ENCODE results near the gene CADPS2. TPM values are rescaled to one million over a fixed set of nuclear protein-coding genes. Genes with fewer than 3 reads are reported as not detected.

Gene CADPS2
- total RNA-seq, 2 donors from 2014 or later = not detected

DNA sequence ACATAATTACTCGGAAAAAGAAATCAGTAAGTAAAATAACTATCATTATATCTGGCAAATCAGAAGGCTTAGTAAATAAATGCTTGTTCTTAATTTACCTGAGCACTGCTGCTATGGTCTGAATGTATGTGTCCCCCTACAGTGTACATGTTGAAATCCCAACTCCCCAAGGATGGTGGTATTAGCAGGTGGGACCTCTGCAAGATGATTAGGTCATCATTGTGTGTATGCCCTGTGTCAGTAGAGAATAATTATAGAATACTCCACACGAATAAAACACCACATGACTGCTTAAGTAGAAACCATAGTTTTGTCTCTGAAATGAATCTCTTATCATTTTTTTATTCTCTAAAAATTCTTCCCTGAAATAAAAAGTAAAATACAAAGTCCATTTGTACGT lies 289.0 kb downstream of the CADPS2 start:
- H3K27me3 Mint-ChIP-seq = no peaks in the 10 kb centered on the region
- ATAC-seq = no peak
- no peak overlapping the region for H3K4me3 Mint-ChIP-seq
- no peaks in the 10 kb centered on the region for H3K36me3 Mint-ChIP-seq
- no peaks in the 10 kb centered on the region for H3K4me1 Mint-ChIP-seq (ENCODE audit: low read depth in 2 of 2)
- H3K27ac Mint-ChIP-seq = no peak overlapping the region
- peaks cover 14% of the 10 kb centered on the region for H3K9me3 Mint-ChIP-seq
- no peak for DNase-seq (ENCODE audit: low spot score)

DNA sequence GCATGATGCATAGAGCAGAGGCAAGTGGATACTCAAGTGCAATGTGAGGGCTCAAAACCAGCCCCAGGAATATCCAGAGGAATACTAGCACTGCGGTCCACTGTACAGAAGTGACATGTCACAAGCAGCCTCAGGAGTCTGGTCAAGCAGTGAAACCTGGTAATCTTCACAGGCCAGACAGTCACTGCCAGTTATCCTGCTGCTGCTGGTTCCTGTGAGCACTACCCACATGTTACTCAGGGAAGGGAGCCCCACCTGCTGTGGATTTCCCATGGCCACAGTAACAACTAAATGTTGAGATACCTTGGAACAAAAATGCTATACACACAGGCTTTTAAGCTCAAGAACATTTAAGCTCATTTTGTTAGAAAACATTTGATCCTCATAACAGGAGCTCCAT lies 290.4 kb downstream of the CADPS2 start:
- Mint-ChIP-seq H3K4me1 (ENCODE audit: low read depth in 2 of 2) (no peaks in the 10 kb centered on the region), H3K9me3 (peaks cover 14% of the 10 kb centered on the region), H3K27ac (no peak overlapping the region), H3K4me3 (no peak overlapping the region), H3K27me3 (no peaks in the 10 kb centered on the region), H3K36me3 (no peaks in the 10 kb centered on the region)
- ATAC-seq (no peak), DNase-seq (ENCODE audit: low spot score) (no peak)

DNA sequence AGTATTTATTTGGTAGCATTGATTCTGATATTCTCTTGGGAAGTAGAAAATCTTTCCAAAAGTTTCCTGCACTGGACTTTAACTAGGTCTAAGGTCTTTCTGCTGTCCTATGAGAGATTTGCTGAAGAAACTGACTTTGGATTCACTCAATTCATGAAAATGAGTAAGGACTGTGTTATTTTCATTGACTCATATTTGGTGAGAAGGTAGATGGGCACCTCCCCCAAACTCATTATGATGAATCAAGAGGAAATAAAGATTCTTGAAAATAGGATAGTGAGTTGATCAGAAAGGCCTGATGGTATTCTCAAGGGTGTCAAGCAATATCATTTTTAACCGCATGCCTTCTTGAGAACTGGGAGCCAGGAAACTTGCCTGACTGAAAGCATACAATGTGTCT lies 297.6 kb downstream of the CADPS2 start:
- Mint-ChIP-seq H3K36me3 (no peaks in the 10 kb centered on the region), H3K27me3 (no peaks in the 10 kb centered on the region), H3K27ac (no peak overlapping the region), H3K9me3 (peaks cover 6% of the 10 kb centered on the region), H3K4me1 (ENCODE audit: low read depth in 2 of 2) (no peaks in the 10 kb centered on the region), H3K4me3 (no peak overlapping the region)
- DNase-seq (ENCODE audit: low spot score) (no peak), ATAC-seq (no peak)

DNA sequence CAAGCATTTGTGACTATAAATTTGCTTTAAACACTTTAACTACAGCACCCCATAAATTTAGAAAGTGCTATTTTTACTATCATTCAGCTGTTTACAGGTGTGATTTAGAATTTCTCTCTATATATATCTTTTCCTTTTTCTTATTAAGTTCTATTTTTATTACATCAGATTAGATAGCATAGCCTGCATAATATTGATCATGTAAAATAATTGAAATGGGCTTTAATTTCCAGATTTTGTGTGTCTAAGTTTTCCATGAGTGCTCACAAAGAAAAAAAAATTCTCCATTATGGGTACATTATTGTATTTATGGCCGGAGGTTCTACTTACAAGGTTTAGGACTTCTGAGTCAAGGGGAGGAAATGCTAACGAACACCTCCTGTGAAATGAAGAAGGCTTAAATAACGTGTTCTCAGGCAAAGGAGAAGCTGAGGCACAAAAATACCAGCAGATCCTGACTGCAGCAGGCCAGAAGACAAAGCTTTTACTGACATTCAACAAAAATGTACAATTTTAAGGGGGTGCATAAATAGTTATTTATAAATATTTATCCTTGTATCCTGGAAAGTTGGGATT lies 301.5 kb downstream of the CADPS2 start:
- H3K36me3 Mint-ChIP-seq = no peaks in the 10 kb centered on the region
- DNase-seq (ENCODE audit: low spot score) = no peak
- no peak overlapping the region for H3K27ac Mint-ChIP-seq
- H3K9me3 Mint-ChIP-seq = peaks cover 3% of the 10 kb centered on the region
- H3K27me3 Mint-ChIP-seq = no peaks in the 10 kb centered on the region
- no peak for ATAC-seq
- H3K4me3 Mint-ChIP-seq = no peak overlapping the region
- no peaks in the 10 kb centered on the region for H3K4me1 Mint-ChIP-seq (ENCODE audit: low read depth in 2 of 2)

DNA sequence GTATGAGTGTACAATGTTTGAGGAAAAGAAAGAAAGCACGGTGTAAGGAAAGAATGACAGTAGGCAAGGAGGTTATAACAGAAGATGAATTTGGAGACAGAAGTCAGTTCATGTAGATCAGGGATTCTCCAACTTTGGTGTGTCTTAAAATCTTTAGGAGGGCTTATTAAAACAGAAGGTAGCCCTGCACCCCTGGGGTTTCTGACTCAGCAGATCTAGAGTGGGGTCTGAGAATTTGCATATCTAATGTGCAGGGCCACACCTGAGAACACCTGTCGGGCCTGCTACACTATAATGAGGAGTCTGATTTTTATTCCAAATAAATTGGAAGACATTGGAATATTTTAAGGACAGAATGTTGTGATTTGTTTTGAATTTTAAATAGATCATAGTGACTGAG lies 307.9 kb downstream of the CADPS2 start:
- no peak for ATAC-seq
- Mint-ChIP-seq H3K27me3 (no peaks in the 10 kb centered on the region), H3K27ac (no peak overlapping the region)

DNA sequence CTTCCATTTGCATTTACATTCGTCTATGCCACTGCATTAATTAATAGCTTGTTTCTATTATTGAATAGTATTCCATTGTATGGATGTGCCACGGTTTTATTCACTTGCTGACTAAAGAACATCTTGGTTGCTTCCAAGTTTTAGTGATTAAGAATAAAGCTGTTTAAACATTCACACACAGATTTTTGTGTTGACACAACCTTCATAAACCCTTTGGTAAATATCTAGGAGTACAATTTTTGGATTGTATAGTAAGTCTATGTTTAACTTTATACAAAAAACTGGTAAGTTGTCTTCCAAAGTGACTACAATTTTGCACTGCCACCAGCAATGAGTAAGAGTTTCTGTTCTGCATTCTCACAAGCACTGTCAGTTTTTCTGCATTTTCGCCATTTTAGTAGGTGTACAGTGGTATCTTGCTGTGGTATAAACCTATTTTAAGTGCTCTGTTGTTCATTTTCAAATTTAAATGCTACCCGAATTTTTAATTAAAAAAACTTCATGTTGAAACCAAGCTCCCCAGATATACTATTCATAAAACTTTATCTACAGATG lies 308.7 kb downstream of the CADPS2 start:
- Mint-ChIP-seq H3K9me3 (peaks cover 10% of the 10 kb centered on the region), H3K36me3 (no peaks in the 10 kb centered on the region), H3K27ac (no peak overlapping the region), H3K4me3 (no peak overlapping the region), H3K27me3 (no peaks in the 10 kb centered on the region), H3K4me1 (ENCODE audit: low read depth in 2 of 2) (no peaks in the 10 kb centered on the region)
- no peak for DNase-seq (ENCODE audit: low spot score)
- no peak for ATAC-seq

More for the DNA sequence above, 307.9 kb downstream of the CADPS2 start:
- no peak overlapping the region for H3K4me3 Mint-ChIP-seq
- no peaks in the 10 kb centered on the region for H3K36me3 Mint-ChIP-seq
- H3K9me3 Mint-ChIP-seq = peaks cover 10% of the 10 kb centered on the region
- no peak for DNase-seq (ENCODE audit: low spot score)
- H3K4me1 Mint-ChIP-seq (ENCODE audit: low read depth in 2 of 2) = no peaks in the 10 kb centered on the region

DNA sequence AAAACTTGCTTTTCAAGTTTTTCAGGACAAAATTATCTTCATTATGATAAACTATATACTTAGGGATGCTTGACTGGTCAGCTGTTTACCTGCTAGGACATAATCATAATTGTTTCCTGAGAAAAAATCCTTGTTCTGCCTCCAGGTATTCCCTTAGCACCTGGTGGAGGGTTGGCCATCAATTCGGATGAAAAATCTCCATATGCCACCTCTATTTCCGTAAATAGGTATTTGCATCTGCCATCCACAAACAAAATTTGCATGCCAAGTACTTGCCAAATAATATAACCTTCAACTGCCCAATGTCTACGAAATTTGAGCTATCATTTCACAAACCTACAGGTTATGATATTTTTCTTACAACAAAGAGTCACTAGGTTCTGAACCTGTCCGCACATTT lies 313.6 kb downstream of the CADPS2 start:
- no peaks in the 10 kb centered on the region for H3K4me1 Mint-ChIP-seq (ENCODE audit: low read depth in 2 of 2)
- H3K4me3 Mint-ChIP-seq = no peak overlapping the region
- no peak overlapping the region for H3K27ac Mint-ChIP-seq
- ATAC-seq (no peak), DNase-seq (ENCODE audit: low spot score) (no peak)
- H3K27me3 Mint-ChIP-seq = no peaks in the 10 kb centered on the region
- no peaks in the 10 kb centered on the region for H3K36me3 Mint-ChIP-seq
- peaks cover 4% of the 10 kb centered on the region for H3K9me3 Mint-ChIP-seq

DNA sequence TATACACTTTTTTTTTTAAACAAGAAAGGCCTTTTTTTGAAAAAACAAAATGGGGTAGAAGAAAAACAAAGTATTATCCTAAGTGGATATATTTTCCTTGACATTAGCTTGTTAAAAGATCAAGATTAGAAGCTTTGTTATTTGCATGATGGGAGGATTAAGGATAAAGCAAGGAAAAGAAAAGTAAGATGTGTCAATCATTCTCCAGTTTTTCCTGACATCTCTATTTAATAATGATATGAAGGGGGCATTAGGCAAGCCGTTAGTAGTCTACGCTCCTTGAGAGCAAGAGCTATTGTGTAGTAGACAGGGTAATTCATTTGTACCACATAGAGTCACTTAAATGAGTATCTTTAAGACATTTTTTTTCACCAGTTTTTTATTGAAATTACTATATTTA lies 324.9 kb downstream of the CADPS2 start:
- Mint-ChIP-seq H3K27ac (no peak overlapping the region), H3K36me3 (no peaks in the 10 kb centered on the region), H3K9me3 (peaks cover 15% of the 10 kb centered on the region), H3K4me1 (ENCODE audit: low read depth in 2 of 2) (no peaks in the 10 kb centered on the region), H3K27me3 (no peaks in the 10 kb centered on the region), H3K4me3 (no peak overlapping the region)
- DNase-seq (ENCODE audit: low spot score) (no peak), ATAC-seq (no peak)

DNA sequence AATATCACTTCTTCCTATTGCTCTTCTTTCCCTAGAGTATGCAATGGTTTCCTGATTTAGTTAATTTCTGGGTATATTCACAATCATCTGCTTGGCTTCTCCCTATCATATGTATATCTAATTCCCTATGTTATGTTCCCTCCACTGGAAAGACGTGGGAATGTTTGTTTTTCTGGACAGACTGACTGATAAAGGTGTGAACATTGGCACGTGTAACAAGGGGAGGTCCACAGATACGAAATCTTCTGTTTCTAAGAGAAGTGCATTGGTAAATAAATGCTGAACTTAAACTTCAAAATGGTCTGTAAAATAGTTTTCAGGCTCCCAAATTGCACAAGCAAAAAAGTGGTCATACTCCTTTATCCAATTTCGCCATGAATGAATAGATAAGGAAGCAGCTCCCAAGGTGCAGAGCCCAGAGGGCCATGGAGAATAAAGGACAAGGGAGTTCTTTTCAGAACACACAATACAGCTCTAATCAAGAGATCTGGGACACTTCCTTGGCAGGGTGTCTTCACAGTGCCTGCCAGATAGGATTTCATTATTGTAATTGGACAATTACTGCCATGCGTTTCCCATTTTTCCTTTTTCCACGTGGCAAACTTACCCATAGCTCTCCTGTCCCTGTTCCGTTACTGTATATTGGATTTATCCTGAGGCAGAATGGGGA lies 329.3 kb downstream of the CADPS2 start:
- Mint-ChIP-seq H3K27me3 (no peaks in the 10 kb centered on the region), H3K36me3 (no peaks in the 10 kb centered on the region), H3K4me1 (ENCODE audit: low read depth in 2 of 2) (no peaks in the 10 kb centered on the region), H3K9me3 (peaks cover 13% of the 10 kb centered on the region), H3K4me3 (no peak overlapping the region), H3K27ac (no peak overlapping the region)
- no peak for DNase-seq (ENCODE audit: low spot score)
- no peak for ATAC-seq

DNA sequence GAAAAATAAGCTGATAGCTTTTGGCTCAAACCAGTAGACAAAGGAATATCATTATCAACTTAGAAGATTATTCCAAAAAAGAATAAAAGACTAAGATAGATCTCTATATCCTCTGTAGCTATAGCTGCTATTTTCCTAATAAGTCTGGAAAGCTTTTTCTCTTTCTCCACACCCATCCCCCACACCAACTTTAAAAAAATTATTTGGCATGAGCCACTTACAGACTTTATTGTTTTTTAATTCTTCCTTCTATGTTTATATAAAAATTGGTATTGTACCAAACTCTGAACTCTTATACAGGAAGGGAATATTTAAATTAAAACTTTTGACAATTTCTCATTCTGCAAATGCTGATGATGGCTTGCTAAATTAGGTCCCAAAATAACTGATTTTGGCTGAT lies 330.0 kb downstream of the CADPS2 start:
- ATAC-seq = no peak
- no peaks in the 10 kb centered on the region for H3K36me3 Mint-ChIP-seq

DNA sequence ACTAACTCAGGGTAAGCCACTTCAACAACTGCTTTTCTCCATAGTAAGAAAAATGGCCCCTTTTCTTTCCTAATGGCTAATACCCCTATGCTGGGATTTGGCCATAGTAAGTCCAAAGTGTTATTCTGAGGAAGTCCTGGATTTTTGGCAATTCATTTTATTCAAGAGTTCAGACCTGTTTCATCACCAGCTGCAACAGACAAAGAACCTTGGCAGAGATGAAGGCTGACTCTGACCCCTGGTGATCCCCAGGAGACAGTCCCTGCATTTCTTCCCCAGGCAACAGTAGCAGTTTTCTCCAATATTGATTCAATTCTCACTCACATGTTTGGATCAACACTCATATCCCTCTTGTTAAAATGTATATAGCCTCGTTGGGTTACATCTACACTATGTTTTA lies 332.5 kb downstream of the CADPS2 start:
- no peak overlapping the region for H3K27ac Mint-ChIP-seq
- H3K36me3 Mint-ChIP-seq = no peaks in the 10 kb centered on the region
- H3K4me3 Mint-ChIP-seq = no peak overlapping the region
- ATAC-seq (no peak), DNase-seq (ENCODE audit: low spot score) (no peak)
- peaks cover 7% of the 10 kb centered on the region for H3K9me3 Mint-ChIP-seq
- no peaks in the 10 kb centered on the region for H3K27me3 Mint-ChIP-seq
- no peaks in the 10 kb centered on the region for H3K4me1 Mint-ChIP-seq (ENCODE audit: low read depth in 2 of 2)

More for the DNA sequence above, 330.0 kb downstream of the CADPS2 start:
- H3K27ac Mint-ChIP-seq = no peak overlapping the region
- H3K27me3 Mint-ChIP-seq = no peaks in the 10 kb centered on the region
- H3K4me3 Mint-ChIP-seq = no peak overlapping the region
- no peak for DNase-seq (ENCODE audit: low spot score)
- no peaks in the 10 kb centered on the region for H3K4me1 Mint-ChIP-seq (ENCODE audit: low read depth in 2 of 2)
- peaks cover 12% of the 10 kb centered on the region for H3K9me3 Mint-ChIP-seq

DNA sequence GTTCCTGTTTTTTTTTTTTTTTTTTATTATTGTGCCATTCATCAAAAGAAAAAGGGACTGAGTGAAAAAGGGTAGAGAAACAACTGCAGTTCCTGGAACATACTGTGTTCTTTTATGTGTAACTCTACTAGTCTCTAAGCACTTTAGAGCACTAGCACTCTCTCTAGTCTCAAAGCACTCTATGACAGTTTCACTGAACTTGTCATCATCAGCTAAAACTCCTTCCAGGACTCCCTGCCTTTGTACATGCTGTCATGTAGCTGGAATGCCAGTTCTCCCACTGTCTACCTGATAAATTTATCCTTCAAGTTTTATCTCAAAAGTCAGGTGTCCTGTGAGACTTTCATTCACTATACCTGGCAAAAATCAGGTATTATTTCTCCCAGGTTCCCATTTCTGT lies 333.5 kb downstream of the CADPS2 start:
- H3K36me3 Mint-ChIP-seq = no peaks in the 10 kb centered on the region

DNA sequence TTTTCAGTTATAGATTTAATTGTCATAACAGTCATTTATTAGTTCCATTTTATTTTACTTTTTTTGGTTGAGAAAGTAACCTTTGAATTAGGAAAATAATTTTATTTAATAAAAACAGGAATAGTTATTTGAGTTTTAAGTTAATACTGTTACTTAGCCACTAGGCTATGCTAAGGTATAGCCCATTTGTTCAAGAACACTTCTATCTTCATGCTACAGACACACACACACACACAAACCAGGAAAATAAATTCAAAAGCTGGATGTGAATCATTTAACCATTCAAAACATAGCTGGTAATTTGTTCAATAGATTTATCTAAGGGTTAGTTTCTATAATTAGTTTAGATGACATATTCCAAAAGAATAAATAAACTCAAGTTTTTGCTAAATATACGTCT lies 335.7 kb downstream of the CADPS2 start:
- ATAC-seq = no peak
- H3K4me1 Mint-ChIP-seq (ENCODE audit: low read depth in 2 of 2) = no peaks in the 10 kb centered on the region

More for the DNA sequence above, 333.5 kb downstream of the CADPS2 start:
- ATAC-seq = no peak
- DNase-seq (ENCODE audit: low spot score) = no peak
- Mint-ChIP-seq H3K27ac (no peak overlapping the region), H3K4me1 (ENCODE audit: low read depth in 2 of 2) (no peaks in the 10 kb centered on the region), H3K27me3 (no peaks in the 10 kb centered on the region), H3K4me3 (no peak overlapping the region), H3K9me3 (peaks cover 6% of the 10 kb centered on the region)

DNA sequence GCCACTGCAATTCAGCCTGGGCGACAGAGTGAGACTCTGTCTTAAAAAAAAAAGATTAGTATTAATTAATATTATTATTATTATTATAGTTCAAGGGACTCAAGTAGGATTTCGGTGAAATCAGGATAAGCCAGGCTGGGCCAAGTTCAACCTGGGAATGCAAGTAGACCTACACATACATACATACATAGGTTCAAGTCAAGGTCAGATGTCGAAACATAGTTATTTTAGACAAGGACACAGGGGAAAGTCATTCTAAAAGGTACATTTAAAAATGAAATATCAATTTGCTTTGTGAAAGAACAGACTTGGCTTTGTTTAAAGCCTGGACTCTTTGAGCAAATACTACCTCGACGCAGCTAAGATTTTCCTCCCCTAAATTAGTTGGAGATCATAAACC lies 336.7 kb downstream of the CADPS2 start:
- H3K9me3 Mint-ChIP-seq = no peaks in the 10 kb centered on the region
- no peak overlapping the region for H3K27ac Mint-ChIP-seq
- H3K4me3 Mint-ChIP-seq = no peak overlapping the region
- no peaks in the 10 kb centered on the region for H3K36me3 Mint-ChIP-seq
- DNase-seq (ENCODE audit: low spot score) (no peak), ATAC-seq (no peak)
- H3K27me3 Mint-ChIP-seq = no peaks in the 10 kb centered on the region
- no peaks in the 10 kb centered on the region for H3K4me1 Mint-ChIP-seq (ENCODE audit: low read depth in 2 of 2)

More for the DNA sequence above, 335.7 kb downstream of the CADPS2 start:
- Mint-ChIP-seq H3K4me3 (no peak overlapping the region), H3K27ac (no peak overlapping the region), H3K36me3 (no peaks in the 10 kb centered on the region), H3K27me3 (no peaks in the 10 kb centered on the region), H3K9me3 (no peaks in the 10 kb centered on the region)
- DNase-seq (ENCODE audit: low spot score) = no peak
